NCI-H748 treated with DMSO at 0.1 percent for 48 hours (cell line): ENCODE measurements around the gene RAD51B.

Source experiments
- DNase-seq: peaks from one replicate; lab custom pipeline; 2025; lab: John Stamatoyannopoulos, UW

RAD51B gene

DNA sequence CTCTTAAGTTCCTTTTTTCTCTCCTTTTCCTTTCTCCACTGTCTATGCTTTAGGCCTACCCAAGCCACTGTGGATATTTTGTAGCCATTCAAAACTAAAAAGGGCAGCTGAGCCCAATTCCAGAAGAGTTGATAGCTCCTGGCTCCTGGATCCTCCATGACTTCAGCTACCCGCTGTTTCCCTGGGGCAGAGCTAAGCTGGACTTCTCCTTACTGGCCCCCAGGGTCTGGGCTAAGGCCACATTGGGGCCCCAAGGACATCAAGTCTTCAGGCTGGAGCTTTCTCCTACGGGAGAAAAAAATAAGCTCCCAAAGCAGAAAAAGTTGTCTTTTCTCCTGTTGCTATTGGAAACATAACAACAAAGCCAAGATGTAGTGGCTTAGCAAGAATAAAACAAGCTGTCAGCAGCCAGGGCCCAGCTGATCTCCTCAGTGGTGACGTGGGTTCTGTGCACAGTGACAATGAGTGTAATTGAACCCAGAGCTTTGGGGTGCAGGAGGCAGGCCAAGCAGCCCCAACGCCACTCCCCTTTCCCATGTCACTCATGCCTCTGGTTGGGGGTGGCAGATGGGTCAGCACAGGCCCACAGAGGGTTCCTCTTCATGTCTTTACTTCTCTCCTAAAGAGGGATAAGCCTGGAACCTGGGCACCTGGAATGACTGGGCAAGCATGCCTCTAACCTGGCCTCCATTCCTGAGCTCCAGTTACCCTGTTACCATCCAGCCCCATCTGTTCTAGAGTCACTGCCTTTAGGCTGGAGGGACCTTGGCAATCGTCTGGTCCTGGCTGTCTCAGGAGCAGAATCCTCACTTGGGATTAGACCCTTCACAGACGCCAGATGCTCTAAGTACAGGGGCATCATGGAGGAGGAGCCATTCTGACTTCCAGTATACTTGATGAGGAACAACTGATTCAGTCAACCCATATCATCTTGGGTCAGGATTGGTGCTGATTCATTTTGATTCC lies 802.1 kb downstream of the RAD51B start:
- DNase-seq: no peak

DNA sequence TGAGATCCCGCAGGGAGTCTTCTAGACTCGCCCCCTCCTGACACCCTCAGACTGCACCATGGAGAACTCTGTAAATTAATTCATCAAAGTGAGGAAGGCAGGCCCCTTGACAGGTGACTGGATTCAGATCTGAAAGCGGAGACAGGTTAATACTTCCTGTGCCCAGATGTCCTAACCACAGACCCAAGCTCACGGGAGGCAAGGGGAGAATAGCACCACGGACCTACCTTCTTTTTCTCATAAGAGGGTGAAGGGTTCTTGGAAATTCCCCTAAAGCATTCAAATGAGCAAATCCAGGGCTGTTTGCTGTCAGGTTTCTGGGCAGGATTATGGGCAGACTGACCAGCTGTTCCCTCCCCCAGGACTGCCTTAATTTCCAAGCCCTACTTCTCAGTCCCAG lies 803.3 kb downstream of the RAD51B start:
- no peak for DNase-seq

DNA sequence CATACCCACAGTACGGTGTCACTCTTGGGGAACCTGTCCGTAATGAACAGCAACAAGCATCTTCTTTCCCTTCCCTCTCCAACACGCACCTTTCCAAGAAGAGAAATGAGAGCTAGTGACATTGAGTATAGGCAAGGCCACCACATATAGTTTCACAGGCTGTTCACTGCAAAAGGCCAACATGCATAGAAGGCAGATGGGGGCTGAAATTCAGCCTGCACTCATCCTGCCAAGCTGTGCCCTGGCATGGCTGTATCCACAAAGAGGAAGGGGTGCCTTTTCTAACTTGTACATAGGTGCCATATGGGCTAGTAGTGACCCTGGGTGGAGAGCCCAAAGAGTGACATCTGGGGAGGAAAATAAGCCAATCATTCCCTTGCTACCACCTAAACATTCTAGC lies 803.7 kb downstream of the RAD51B start:
- no peak for DNase-seq

DNA sequence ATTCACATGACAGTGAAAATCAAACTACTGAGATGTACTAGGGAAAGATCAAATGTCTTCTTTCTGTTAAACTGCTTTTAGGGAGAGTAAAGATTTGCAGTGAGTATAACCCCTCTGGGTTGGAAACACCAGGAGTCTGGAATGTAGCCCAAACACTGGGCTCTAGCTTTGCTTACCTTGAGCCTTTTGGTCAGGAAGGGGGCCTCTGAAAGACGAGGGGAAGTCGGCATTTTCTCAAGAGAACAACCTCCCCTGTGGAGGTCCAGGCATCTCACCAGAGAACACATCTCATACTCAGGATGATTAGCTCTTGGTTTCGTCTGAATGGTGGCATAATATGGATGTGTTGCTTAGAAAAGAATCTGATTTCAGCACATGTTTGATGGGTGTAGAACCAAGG lies 804.2 kb downstream of the RAD51B start:
- no peak for DNase-seq

DNA sequence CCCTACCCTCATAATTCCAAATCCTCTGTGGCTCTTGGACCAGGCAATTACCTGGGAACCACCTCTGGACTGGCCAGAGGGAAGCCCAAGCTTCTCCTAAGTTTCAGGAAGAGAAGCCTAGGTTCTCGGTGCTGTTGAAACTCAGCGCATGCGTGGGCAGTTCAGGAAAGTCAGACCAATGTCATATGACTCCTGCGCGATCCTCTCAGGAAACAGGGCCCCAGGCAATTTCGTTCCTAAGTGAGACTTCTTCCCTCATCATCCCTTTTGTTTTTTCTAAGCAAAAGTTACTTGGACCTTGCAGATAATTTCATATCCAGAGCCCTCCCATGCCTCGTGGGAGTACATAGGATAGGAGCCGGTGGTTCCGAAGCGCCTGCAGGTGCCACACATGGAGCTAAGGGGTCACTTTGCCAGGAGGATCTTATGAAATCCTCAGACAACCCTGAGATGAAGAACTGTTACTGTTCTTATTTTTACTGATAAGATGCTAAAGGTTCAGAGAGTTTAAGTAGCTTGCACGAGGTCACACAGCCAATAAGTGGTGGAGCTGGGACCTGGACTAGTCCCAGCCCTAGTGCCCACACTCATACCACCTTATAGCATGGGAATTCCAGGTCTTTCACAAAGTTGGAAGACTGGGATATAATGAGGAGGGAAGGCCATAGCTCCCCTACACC lies 805.1 kb downstream of the RAD51B start:
- no peak for DNase-seq

DNA sequence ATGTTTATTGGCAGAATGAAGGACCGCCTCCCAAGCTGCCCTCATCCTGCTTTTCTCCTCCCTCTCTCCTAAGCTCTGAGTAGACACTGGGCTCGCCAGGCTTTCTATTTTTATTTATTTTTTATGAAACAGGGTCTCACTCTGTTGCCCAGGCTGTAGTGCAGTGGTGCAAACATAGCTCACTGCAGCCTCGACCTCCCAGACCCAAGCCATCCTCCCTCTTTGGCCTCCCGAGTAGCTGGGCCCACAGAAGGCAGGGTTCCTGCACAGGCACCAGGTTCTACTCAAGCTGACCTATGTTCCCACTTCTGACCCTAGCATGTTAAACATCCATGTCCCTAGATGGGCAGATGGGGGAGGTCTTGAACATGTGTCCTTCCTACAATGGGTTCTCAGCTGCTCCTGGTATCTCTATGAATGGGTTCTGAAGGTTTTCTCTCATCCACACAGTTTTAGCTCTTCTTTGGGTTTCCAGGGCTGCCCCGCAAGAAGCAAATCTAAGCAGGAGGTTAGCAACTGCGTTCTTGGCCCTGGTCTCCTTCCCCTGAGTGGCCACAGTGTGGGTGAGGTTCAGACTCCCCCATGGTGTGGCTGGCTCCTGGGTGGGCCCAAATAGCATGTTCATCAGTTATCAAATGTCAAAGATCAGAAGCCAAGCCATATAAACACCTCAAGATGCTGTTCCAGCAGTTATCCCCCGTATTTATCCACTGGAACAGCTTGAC lies 805.9 kb downstream of the RAD51B start:
- DNase-seq: no peak

DNA sequence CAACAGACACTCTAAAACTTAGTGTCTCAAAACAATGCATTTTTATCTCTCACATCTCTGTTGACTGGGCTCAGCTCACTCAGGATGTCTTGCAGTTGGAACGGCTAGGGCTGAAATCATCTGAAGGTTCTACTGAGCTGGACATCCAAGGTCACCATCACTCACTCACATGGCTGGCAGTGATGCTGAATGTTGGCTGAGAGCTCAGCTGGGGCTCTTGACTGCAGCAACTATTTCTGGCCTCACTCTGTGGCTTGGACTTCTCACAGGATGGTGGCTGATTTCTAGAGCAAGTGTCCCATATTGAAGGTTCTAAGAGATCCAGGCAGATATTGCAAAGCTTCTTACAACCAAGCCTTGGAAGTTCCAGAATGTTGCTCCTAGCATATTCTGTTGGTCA lies 806.8 kb downstream of the RAD51B start:
- DNase-seq: no peak

DNA sequence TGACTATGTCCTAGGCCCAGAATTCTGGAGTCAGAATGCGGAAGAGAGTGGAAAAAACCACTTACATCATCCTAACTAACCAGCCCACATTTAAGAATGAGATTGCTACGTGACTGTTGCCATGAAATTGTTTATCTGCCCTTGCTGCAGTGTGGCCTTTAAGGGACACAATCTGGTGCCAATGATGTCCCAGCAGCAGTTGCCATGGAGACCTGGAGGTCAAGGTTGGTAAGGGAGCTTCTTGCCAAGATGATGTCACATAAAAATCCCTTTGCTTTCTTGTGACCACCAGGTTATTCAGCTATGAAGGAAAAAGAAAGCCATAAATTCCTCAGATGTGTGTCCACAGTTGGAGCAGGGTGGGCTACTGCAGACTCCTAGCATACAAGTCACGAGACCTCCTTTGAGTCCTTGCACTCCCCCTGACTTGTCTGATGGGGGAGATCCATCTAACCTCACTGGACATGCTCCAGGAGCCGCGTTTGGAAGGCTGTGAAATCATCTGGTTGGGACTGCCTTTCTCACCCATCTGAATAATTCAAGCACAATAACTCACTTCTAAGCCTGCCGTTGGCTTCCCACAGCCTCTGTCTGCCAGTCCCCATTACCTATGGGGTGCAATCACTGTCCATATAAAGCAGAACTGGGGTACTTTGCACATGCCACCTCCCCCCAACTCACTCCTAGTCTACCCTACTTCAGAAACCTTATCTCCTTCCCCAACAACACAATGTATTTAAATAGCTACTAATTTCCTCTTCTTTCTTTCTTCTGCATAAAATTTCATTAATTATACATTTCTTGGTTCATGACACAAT lies 807.7 kb downstream of the RAD51B start:
- no peak for DNase-seq

DNA sequence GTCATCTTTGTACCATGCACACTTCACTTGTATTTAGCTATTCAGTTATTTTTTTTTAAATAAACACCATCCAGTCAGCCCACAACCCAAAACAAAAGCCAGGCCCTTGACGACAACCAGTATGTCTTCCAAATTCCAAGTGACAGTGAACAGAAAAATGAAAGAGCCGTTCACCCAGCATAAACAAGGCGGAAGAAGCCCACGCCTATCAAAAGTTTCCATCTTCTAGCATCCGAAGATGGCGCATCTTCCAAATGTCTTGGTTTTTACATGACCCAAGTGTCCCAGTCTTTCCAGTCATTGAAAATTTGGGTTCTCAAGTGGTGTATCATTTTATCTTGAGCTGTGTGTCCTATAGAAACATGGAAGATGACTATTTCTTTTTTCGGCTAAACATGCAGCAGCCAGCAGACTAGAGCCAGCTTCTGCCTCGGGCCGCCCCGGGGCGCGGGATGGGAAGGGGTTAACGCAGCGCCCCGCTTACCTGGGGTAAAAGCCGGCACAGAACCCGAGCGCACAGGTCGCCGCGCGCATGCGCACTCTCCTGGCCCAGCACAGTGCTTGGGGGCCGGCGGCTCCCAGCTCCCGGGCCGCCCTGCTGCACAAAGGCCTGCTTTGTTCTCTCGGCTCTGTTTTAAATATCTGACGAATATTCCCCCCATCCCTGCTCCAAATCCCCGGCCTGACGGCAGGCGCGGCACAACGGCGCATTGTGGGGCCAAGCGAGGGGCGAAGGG lies 808.5 kb downstream of the RAD51B start:
- no peak for DNase-seq

DNA sequence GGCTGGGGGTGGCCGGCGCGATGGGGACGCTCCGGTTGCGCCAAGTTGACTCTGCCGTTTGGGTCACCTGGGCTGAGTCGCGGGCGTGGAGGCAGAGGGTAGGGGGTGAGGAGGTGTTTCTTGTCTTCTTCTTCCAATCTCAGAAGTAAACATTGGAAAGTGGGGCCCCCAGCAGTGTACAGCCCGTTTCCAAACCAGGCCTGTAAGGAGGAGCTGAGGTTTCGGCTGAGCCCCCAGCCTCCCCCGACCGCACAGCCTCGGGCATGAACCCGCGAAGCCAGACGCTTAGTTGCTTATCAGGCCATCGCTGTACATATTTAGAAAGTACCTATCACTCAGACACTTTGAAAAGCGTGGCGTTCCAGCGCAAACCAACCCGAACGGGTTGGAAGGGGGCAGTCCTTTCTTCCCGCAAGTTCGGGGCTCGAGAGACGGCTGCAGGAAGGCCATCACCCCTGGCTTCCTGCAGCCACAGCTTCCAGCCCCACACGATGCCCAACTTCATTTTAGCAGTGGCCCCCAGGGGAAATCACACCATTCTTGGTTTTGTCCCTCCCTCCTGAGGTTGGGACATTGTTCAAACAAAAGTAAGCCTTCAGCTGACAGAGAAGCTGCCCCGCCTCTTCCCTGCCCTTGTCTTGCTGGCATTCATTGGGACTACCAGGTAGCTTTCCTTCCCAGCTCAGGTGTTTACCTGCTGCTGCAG lies 809.2 kb downstream of the RAD51B start:
- no peak for DNase-seq

DNA sequence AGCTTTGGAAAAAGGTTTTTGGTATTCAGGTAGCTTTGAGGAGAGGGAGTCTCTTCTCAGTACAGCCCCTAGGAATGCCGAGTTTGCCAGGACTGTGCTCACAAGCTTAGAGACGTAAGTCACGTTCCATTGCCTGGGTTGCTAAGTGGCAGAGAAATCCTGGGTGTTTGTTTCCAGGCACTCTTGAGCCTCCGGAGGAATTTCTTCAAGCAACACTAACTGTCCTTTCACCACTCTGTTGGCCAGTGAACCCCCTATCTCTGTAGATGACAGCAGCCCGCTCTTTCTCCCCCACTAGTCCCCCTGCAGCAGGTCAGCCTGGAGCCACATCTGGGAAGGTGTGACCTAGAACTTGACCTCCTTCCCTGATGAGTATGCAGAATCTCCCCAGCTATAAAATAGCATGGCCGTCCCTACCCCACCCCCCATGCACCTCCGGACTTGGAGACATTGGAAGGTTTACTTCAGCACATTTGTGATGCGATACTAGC lies 810.5 kb downstream of the RAD51B start:
- no peak for DNase-seq

DNA sequence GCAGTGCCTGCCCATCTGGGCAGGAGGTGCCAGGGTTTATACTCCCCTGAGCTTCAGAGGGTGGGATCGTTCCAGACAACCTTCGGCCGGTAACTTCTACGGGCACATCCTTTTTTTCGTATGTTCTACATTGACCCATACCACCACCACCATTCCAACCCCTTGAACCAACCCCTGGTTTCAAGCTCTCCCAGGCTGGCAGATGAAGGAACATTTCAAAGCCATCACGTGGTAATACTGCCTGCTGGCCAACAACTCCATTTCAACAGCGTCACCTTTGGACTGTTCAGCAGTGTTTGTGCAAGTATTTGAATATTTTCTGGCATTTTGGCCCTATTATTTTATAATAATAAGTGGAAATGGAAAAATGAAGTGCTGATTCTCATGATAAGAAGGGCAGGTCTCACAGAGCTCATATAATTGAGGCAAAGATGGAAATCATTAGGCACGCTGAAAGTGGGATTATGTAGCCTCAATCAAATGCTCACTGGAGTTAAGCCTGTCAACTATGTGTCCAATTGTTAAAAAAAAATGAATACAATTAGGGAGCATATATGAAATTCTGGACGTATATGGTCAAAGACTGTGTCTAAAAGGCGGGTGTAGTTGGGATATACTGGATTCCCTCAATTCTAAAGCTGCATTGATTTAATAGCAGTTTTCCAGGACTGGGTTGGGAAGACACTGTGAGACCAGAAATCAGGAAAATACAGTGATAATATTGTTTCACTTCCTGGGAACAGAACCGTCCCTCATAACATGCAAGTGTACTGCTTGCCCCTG lies 811.2 kb downstream of the RAD51B start:
- no peak for DNase-seq

DNA sequence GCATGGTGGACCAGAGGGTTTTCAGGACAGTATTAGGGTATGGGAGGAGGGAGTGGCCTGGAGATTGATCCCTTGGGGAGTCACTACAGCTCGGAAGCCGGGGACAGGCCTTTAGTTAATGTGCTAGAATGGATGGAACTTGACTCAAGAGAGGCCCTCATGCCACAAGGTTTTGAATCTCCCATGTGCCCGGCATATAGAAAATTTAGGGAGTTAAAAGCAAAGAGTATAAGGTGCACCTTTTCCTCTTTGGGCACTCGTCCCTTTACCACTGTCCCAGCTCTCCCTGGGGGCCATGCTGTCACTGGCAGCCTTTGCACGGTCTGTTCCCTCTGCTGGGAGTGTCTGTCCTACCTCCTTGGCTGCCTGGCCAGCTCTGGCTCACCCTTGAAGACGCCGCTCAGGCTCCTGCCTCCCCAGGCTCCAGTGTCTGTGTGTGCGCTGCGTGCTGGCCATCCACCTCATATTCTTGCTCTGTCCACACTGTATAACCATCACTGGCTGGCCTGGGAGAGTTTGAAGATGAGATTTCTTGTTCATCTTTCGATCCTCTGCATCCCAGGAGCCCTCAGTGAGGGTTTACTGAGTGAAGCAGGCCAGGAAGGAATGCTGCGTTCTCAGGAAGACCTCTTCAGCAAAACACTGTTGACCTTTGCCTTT lies 811.9 kb downstream of the RAD51B start:
- no peak for DNase-seq

DNA sequence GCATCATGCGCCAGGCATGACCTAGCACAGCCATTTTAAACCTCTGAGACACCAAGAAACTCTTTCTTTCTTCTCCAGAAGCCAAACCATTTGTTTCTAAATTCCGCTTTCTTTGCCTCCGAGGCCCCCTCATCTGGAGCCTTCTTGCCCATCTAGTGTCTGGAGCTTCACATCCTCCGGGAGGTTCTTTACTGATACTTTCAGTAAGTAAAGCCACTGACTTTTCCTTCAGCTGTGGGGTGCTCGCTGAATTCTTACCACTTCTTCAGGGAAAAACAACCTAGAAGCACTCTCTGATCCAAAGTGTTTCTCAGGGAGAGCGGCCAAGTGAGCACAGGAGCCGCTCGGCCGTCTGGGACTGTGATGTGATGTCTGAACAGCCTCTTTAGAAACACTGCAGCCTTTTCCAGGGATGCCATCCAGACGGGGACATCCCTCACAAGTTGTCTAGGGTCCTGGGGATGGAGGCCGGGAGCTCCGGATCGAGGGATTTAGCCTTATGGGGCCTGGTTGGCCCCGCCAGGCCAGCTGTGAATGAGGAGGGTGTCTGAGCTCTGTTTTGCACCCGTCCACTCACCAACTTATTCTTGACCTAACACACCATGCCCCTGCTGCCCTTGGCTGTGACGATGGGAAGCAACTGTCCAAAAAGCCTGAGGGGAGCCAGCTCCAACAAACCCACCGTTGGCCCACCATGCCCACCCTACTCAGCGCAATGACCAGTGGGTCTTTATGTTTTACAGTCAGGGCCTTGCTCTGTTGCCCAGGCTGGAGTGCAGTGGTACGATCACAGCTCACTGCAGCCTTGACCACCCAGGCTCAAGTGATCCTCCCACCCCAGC lies 812.7 kb downstream of the RAD51B start:
- no peak for DNase-seq

DNA sequence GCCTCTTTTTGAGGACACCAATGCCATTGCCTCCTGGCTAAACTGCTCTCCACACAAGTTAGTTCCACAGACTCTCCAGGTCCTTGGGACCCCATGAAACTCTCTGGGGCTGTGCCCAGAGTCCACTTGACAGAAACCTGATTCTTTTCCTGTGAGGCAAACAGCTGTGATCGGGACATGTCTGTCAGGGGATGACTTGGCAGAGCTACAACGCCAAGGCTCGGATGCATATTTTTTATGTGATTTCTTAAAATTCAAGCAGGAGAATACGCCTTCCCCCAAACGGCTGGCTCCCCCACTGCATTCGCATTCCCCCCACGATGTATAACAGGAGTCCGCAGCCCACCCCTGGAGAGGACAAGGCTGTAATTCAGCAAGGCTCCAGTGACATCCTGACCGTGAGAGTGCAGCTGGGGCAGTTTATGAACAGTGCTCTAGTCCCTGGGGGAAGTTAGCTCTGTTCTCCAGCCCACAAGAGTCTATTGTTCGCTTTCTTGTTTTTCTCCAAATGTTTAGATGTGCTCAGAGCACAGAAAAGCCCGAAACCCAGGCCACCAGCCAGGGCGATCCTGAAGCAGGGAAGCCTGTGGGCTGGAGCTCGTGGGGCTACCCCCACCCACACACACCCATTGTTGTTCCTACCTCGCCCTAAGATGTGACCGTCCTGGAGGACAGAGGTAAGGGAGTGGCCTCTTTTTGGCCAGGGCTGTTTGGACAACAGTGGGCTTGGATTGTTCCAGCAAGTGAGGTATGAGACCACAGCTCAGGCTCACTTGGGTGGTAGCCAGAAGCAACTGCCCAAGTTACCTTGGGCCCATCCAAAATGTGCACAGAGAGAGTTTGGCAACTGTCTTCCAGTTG lies 813.8 kb downstream of the RAD51B start:
- no peak for DNase-seq

DNA sequence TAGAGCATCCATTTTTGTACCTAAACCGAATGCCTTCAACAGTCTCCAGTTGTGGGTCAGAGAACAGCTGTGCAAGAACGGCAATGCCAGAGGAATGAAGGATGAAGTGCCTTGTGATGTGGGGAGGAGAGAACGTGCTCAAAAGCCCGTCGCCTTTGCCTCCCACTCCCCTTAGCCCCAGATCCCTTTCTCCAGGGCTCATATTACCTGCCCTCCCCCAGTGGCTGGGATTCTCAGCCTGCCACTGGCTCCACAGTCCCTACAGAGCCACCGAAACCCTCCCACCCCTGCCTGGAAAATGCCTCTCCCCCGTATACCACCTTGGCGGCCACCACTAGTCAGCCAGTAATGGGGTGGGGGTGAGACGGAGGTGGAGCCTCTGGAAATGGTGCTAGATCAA lies 814.8 kb downstream of the RAD51B start:
- no peak for DNase-seq
